HTERT RPE-1 (cell line): Measurements from ENCODE around the gene BMP2.

Source experiments
- in situ Hi-C: fragments of 300-500 bp; cut with MboI; formaldehyde crosslinking; loops from 4 replicates; pipeline ENCODE4 v1.14.3; 2020; ENCODE audit warnings: low sequenced_read_pairs

Gene BMP2

GRCh38 chr20:6828794-6829423 lies 61.4 kb downstream of the BMP2 start:
- in situ Hi-C loops, result no loop called here

GRCh38 chr20:6829510-6830116 lies 62.1 kb downstream of the BMP2 start:
- in situ Hi-C loops, result no loop called here
